ENCODE results near the gene DRD5. TPM values are rescaled to one million over a fixed set of nuclear protein-coding genes. Genes with fewer than 3 reads are reported as not detected.

The DRD5 gene
- total RNA-seq, 1 experiment from 2014 or later: not detected

GRCh38 chr4:9812501-9813340 lies 31.3 kb downstream of the DRD5 start:
- DNase-seq (ENCODE audit: low read depth): no peak

GRCh38 chr4:9816285-9816684 lies 34.9 kb downstream of the DRD5 start:
- no peak for DNase-seq (ENCODE audit: low read depth)

- no peak for DNase-seq (ENCODE audit: low read depth)
These were observed 38.9 kb downstream of the DRD5 start for GRCh38 chr4:9820343-9820742.

- no peak for DNase-seq (ENCODE audit: low read depth)
These were observed 43.6 kb downstream of the DRD5 start for GRCh38 chr4:9825049-9825448.

GRCh38 chr4:9826551-9826950 lies 45.1 kb downstream of the DRD5 start:
- no peak for DNase-seq (ENCODE audit: low read depth)

GRCh38 chr4:9832640-9833039 lies 51.2 kb downstream of the DRD5 start:
- DNase-seq (ENCODE audit: low read depth): no peak

- DNase-seq (ENCODE audit: low read depth): no peak
These were observed 52.0 kb downstream of the DRD5 start for GRCh38 chr4:9833421-9833820.

Other genes with a start within 250 kb of the DRD5 start
- gene SLC2A9, start 239.9 kb downstream of the DRD5 start, total RNA-seq (2014; rRNA removed): 0.40 and 0.77 TPM in 2 replicates

Data from LHCN-M2 (cell line).